Measurements from ENCODE around the gene FZR1. TPM values are rescaled to one million over a fixed set of nuclear protein-coding genes. Genes with fewer than 3 reads are reported as not detected.

Gene FZR1
- total RNA-seq (45.5 and 68.5 TPM in 2 replicates), polyA plus RNA-seq (48.6 and 70.7 TPM in 2 replicates)

- DNase-seq (ENCODE audit: low read depth in 1 of 2, low spot score in 1 of 2) = peak; percentile 99
- no peaks in the 10 kb centered on the region for H3K27me3 ChIP-seq
- H3K4me3 ChIP-seq = peak within 1 kb of the TSS; percentile 98
- H3K27ac ChIP-seq = peak within 1 kb of the TSS; percentile 81
- H3K9me3 ChIP-seq (ENCODE audit: low read depth) = no peaks in the 10 kb centered on the region
- H3K36me3 ChIP-seq = no peaks in the 10 kb centered on the region
- no peaks in the 10 kb centered on the region for H3K4me1 ChIP-seq (ENCODE audit: low read depth)
- no peak for TF ChIP-seq CTCF (IDR thresholded peaks at IDR 0.05; ENCODE audit: low read depth, low read length)
Observed at GRCh38 chr19:3505598-3506383, at the start of gene FZR1. Gene FZR1 (plus strand): TSS chr19:3506311. CDS start chr19:3522990, 16,679 bp downstream.

DNA sequence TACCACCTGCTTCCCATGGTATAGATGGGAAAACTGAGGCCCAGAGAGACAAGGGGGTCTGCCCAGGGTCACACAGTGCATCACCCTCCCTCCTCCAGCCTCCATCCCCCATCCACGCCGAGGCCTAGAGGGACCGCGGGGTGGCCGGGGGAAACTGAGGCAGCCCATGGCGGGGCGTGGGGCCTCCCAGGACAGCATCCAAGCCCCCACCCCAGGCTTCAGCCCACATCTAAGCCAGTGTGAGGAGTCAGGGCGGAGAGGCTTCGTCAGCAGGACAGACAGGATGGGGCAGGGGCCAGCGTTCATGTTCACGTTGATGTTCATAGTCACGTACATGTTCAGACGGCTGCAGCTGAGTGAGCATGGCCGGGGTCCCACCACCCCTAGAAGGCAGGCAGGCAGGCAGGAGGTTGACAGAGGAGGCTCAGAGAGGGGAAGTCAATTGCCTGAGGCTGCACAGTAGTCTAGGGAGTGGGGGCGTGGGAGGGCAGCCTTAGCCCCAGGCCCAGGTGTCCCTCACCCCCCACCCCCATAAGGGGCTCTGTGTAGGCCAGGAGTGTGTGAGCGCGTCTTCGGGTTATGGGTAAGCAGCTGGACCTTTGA is 49.1 kb upstream of the FZR1 start:
- no peak for TF ChIP-seq CTCF (IDR thresholded peaks at IDR 0.05; ENCODE audit: low read depth, low read length)
- no peak overlapping the region for H3K4me3 ChIP-seq
- H3K27ac ChIP-seq = no peak overlapping the region
- DNase-seq (ENCODE audit: low read depth in 1 of 2, low spot score in 1 of 2) = no peak
- peaks cover 8% of the 10 kb centered on the region for H3K36me3 ChIP-seq
- H3K27me3 ChIP-seq = peaks cover 16% of the 10 kb centered on the region
- H3K4me1 ChIP-seq (ENCODE audit: low read depth) = peaks cover 19% of the 10 kb centered on the region
- H3K9me3 ChIP-seq (ENCODE audit: low read depth) = no peaks in the 10 kb centered on the region

DNA sequence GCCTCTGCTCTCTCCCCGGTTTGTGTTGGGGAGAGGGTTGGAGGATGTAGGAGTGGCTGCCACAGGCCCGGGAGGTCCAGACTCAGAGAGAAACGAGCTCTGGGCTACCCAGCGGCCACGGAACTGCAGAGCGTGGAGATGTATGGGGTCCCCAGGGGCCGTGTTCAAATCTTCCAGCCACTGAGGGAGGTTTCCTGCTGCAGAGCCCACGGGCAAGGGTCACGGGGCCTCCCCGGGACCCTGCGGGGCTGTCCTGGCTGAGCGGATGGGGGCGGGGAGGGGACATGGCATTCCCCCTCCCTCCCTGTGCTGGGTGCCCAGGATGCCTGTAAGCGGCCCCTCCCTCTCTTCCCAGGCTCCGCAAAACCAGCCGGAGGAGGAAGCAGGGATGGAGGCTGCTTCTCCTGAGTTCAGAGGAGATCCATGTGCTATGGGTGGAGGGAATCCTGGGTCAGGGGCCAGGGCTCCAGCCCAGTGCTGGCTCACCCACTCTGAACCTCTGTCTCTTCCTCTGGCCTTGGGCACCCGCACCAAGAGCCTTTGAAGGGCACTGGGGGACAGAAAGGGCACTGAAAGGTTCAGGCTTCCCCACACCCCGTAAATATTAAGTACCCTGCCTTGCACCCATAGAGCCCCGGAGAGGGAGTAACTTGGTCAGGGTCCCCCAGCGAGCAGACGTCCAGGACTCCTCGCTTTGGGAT is 48.4 kb upstream of the FZR1 start:
- Histone ChIP-seq H3K4me1 (ENCODE audit: low read depth) (peaks cover 19% of the 10 kb centered on the region), H3K36me3 (peaks cover 5% of the 10 kb centered on the region), H3K27me3 (peaks cover 23% of the 10 kb centered on the region), H3K4me3 (no peak overlapping the region), H3K9me3 (ENCODE audit: low read depth) (no peaks in the 10 kb centered on the region), H3K27ac (no peak overlapping the region)
- DNase-seq (ENCODE audit: low read depth in 1 of 2, low spot score in 1 of 2) = peak in 1 of 2 donors; percentile 40
- no peak for TF ChIP-seq CTCF (IDR thresholded peaks at IDR 0.05; ENCODE audit: low read depth, low read length)

- no peak overlapping the region for H3K4me3 ChIP-seq
- no peak overlapping the region for H3K27ac ChIP-seq
- peak in 1 of 2 donors; percentile 39 for DNase-seq (ENCODE audit: low read depth in 1 of 2, low spot score in 1 of 2)
- H3K36me3 ChIP-seq = peaks cover 3% of the 10 kb centered on the region
- no peaks in the 10 kb centered on the region for H3K9me3 ChIP-seq (ENCODE audit: low read depth)
- peaks cover 24% of the 10 kb centered on the region for H3K4me1 ChIP-seq (ENCODE audit: low read depth)
- TF ChIP-seq CTCF (IDR thresholded peaks at IDR 0.05; ENCODE audit: low read depth, low read length) = no peak
- H3K27me3 ChIP-seq = peaks cover 30% of the 10 kb centered on the region
Observed at GRCh38 chr19:3458229-3459088, 47.7 kb upstream of the FZR1 start.

Data from cardiac muscle cell (in vitro differentiated cells and primary cell).